Measurements from ENCODE around the gene CTBP2.

Gene CTBP2

DNA sequence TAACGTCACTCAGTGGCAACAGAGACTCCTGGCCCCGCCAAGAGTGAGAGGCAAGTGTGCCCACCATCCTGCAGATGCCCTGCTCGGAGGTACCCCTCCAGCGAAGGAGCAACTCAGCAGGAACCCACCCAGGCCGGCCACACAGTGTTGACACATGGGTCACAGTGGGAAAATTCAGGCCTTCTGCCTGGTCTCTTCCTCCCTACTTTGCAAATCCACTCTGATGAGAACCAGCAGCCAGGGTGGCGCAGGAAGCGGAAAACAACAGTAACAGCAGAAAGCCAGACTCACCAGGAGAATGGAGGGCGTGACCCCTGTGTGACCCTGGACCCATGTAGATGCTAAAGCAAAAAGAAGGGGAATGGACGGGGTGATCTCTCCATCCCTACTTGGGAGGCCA, 53.8 kb downstream of the CTBP2 start:
- no peak for TF ChIP-seq CTCF (IDR thresholded peaks at IDR 0.05; ENCODE audit: insufficient read depth, low read depth, low read length, missing control alignments)
- no peak overlapping the region for H3K4me3 ChIP-seq (ENCODE audit: low read depth, low read length)
- no peak for DNase-seq (ENCODE audit: low read depth)

DNA sequence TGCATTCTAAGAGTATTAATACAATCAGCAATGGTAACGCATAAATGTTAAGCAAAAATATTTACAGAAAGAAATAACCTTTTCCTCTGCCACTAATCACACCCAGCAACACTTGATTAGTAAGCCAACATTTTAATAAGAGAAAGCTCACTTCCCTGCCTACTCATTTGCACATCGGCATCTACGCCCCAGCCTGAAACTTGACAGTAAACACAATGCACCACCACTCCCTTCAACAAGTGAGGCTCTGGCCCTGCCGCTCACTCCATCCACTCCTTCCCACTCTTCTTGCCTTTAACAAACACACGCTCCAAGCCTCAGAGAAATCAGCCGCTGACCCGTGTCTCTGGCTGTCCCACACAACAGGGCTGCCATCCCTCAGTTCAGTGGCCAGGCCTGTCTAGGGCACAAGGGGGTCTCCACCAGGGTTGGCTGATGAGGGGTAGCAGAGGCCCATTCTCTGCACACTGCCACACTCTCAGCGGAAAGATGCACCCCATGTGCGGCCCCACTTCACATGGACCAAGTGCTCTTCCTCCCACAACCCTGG, 54.6 kb downstream of the CTBP2 start:
- TF ChIP-seq CTCF (IDR thresholded peaks at IDR 0.05; ENCODE audit: insufficient read depth, low read depth, low read length, missing control alignments) = no peak
- H3K4me3 ChIP-seq (ENCODE audit: low read depth, low read length) = no peak overlapping the region
- no peak for DNase-seq (ENCODE audit: low read depth)

- DNase-seq (ENCODE audit: low read depth) = no peak
- H3K4me3 ChIP-seq (ENCODE audit: low read depth, low read length) = no peak overlapping the region
- no peak for TF ChIP-seq CTCF (IDR thresholded peaks at IDR 0.05; ENCODE audit: insufficient read depth, low read depth, low read length, missing control alignments)
Observed at GRCh38 chr10:125105155-125105554, 55.2 kb downstream of the CTBP2 start.

DNA sequence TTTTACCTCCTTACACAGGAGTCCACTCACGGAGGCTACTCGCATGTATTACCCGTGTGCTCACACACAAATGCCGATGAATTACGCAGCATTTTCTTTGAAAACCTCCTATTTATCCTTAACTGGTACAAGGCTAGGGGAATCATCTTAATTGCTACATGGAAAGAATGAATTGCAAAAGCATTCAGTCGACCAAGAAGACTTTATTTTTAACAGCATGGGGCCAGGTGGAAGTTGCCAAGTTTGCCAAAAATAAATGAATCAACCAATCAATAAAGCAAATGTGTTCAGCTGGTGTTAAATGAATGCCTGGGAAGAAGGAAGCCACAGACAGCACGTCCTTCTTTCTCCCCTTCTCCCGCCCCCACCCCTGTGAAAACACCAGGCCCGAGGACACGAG, 55.8 kb downstream of the CTBP2 start:
- no peak for DNase-seq (ENCODE audit: low read depth)
- H3K4me3 ChIP-seq (ENCODE audit: low read depth, low read length) = no peak overlapping the region
- TF ChIP-seq CTCF (IDR thresholded peaks at IDR 0.05; ENCODE audit: insufficient read depth, low read depth, low read length, missing control alignments) = no peak

GRCh38 chr10:125103924-125104323, 56.4 kb downstream of the CTBP2 start:
- H3K4me3 ChIP-seq (ENCODE audit: low read depth, low read length) = no peak overlapping the region
- TF ChIP-seq CTCF (IDR thresholded peaks at IDR 0.05; ENCODE audit: insufficient read depth, low read depth, low read length, missing control alignments) = no peak
- no peak for DNase-seq (ENCODE audit: low read depth)

DNA sequence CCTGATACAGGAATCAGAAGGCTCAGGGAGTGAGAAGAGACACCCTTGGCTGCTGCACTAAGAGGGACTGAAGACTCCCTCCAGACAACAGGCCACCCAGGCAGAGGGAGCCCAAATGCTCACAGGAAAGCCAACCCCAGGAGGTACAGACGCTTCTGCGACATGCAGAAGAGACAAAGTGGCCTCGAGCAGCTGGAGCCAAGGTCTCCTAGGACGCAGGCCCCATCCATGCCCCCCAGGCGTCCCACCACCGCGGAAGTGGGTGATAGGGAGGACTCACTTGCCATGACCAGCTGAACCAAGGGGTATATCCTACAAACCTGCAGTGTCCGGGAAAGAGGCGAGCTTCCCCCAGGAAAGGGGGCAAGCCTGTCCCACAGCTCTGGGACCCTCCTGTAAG, 56.9 kb downstream of the CTBP2 start:
- no peak for DNase-seq (ENCODE audit: low read depth)
- H3K4me3 ChIP-seq (ENCODE audit: low read depth, low read length) = no peak overlapping the region
- TF ChIP-seq CTCF (IDR thresholded peaks at IDR 0.05; ENCODE audit: insufficient read depth, low read depth, low read length, missing control alignments) = no peak

- H3K4me3 ChIP-seq (ENCODE audit: low read depth, low read length) = no peak overlapping the region
- no peak for TF ChIP-seq CTCF (IDR thresholded peaks at IDR 0.05; ENCODE audit: insufficient read depth, low read depth, low read length, missing control alignments)
- no peak for DNase-seq (ENCODE audit: low read depth)
Observed at GRCh38 chr10:125102821-125103220, 57.5 kb downstream of the CTBP2 start.

All from GM12865 (cell line).